NCI-H1436 treated with DMSO at 0.1 percent for 48 hours (cell line): Measurements from ENCODE around the gene PRRC2A.

Source experiments
- DNase-seq: peaks from one replicate; lab custom pipeline; 2025; lab: John Stamatoyannopoulos, UW

PRRC2A gene

DNA sequence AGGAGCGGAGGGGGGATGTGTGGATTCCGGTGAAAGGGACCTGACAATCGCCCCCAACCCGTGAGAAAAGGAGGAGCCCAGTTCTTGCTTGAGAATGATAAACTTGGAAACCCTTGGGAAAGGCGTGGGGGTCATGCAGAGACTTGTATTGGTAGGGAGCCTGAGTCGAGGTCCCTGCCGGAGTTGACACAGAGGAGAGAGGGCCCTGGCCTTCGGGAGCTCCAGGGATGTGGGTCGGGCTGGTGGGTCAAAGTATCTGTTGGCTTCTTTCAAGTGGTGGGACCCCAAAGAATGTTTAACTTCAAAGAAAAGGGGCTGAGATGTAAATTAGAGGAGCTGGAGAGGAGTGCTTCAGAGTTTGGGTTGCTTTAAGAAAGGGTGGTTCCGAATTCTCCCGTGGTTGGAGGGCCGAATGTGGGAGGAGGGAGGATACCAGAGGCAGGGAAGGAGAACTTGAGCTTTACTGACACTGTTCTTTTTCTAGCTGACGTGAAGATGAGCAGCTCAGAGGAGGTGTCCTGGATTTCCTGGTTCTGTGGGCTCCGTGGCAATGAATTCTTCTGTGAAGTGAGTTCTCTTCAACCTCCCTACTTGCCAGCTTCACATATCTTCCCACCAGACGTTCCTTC lies 45.9 kb downstream of the PRRC2A start:
- no peak for DNase-seq

DNA sequence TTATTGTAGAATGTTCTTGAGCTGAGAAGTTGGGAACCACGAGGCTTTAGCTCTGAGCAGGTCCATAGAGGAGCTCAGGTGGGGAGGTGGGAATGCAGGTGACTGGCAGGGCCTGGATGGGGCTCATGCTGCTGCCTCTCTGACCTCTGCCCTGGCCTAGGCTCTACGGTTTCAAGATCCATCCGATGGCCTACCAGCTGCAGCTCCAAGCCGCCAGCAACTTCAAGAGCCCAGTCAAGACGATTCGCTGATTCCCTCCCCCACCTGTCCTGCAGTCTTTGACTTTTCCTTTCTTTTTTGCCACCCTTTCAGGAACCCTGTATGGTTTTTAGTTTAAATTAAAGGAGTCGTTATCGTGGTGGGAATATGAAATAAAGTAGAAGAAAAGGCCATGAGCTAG lies 49.2 kb downstream of the PRRC2A start, which contains the start of gene LY6G5B:
TSS of gene LY6G5B (plus strand) at position 301 of the 400 bp plus-strand sequence. CDS start 975 bp downstream, outside the sequence.
- no peak for DNase-seq

DNA sequence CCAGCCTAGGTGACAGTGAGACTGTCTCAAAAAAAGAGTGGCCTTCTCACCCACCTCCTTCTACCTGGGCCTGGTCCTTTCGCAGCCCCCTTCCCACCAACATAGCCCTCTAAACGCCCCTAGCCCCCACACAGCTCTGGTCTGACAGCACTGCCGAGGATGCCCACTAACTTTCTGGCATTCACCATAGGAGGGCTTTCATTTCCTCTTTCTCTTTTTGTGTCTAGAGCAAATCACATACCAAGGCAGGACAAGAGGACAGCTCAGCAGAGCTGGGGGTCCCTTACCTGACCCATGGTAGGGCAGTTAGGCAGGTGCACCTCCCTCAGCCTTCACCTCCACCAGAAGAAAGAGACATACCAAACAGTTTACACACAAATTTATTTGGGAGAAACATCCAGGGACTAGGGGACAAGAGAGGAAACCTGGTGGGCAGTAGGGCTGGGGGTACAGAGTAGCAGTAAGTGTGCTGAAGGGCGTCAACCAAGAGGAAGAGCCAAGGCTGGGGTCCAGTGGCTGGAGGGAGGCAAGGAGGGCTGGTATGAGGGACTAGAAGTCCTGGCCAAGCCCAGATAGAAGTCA lies 55.9 kb downstream of the PRRC2A start:
- no peak for DNase-seq

DNA sequence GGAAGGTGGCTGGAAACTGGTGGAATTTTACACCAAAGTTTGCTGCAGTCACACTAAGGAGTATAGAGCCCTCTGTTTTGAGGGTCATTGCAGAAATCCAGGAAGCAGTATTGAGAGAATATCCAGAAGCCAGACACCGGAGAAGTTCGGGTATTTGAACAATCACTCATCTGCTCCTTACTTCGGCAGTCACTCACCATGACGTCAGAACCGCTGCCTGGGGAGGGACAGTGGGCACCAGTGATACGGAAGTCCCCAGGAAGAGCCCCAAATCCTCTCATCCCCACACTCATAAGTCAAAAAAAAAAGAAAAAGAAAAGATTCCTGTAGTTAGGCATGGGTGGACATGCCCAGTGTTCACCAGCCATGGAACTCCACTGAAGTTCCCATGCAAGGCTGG lies 56.4 kb downstream of the PRRC2A start:
- no peak for DNase-seq

DNA sequence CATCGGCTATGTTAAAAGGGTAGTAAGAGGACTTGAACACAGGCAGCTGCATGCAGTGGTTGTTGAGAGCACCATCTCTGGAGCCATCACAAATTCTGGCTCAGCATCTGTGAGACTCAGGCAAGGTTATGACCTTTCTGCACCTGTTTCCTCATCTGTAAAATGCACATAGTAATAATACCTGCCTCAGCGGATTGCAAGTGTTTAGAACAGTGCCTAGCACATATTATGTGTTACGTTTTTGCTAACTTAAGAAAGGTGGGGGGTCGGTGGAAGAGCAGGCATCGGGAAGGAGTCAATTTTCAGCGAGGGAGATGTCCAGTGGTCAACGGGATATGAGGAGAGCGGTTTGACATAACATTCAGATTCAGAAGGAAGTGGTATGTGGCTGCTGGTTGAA lies 57.4 kb downstream of the PRRC2A start:
- no peak for DNase-seq

DNA sequence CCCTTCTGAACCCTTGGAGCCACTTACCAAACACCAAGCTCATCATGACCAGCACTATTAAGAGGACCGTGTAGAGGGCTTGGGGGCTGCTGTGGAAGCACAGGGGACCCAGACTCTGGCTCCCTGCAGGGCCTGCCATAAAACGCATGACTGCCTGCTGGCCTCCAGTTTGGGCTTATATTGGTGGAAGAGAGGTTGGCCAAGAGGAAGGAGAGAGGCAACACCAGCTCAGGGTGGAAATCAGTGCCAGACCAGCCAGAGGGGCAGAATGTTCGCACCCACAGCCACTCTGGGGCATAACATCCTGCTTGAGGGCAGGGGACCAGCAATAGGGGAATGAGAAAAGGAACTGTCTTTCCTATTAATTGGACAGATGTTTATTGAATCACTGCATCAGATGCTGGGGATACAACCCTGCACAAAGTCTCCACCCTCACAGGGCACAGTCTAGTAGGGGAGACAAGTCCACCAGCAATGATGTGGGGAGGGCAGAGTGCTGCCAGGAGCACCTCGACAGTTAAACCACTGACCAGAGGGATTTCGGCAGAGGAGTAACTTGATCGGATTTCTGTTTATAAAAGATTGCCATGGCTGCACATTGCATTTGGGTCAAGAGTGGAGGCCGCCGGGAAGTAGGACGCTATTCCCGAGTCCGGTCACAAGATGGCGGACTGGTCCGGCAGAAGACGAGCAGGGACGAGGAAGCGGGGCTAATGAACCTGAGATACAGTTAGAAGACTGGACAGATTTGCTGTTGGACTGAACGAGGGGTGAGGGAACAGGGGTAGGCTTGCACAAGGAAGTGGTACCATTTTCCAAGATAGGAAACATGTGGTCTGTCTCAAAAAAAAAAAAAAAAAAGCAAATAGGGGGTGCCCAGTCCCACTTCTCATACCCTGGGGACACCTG lies 60.0 kb downstream of the PRRC2A start, which contains the start of gene LY6G5C:
TSS of gene LY6G5C (minus strand) at position 842 of the 909 bp plus-strand sequence. CDS start at position 148, 694 bp downstream.
- no peak for DNase-seq

DNA sequence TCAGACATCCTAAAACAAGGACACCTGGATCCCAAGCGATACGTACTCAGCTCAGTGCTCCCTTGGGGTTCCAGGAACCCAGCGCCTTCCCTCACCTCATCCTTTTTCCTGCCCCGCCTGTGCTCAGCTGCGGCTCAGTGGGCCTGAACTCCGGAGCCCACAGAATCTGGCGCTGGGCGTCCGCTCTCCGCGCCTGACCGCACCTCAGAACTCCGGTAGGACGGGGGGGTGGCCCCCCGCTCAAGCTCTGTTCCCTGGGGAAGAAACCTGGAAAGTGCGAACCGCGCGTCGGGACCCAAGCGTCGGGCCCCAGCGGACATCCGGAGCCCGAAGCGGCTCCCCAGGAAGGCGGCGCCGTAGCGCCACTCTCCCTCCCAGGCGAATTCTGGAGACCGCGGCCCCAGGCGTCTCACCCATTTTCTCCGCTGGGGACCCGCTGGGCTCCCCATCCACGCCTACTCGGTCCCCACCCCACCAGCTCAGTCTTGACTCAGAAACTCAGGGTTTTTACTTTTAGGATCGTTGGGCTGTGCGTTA lies 60.7 kb downstream of the PRRC2A start:
- no peak for DNase-seq

DNA sequence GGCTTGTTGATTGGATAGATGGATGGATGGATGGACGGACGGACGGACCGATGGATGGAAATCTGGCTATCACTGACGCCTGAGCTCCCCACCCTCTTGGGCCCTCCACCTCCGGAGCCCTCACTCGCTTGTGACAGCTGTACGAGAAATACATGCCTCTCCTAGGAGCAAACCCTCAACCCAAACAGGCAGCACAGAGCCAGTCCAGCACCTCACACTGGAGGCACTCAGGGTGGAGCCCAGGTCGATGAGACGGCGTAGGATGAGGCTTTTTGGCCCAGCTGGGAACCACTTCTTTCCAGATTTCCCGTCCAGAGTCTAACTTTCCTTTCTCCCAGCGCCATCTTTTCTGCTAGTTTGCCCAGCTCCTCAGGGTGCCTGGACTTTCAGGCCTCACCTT lies 63.1 kb downstream of the PRRC2A start:
- no peak for DNase-seq

DNA sequence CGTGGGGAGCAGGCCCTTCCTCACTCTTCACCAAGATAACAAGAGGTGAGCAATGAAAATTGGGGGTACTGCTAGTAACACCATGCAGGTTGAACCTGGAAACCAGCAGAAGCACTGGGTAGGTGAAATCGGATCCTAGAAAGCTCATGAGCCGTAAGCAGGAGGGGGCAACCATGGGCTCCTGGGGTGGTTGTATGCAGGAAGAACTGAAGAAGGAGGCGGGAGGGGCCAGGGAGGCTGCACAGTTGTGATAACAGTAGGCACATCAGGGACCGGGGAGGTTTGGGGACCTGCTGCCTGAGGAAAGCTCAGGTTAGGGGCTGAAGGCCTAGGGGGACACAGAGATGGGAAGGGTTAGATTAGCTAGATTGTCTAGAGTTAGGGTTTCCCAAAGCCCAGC lies 66.0 kb downstream of the PRRC2A start:
- no peak for DNase-seq

DNA sequence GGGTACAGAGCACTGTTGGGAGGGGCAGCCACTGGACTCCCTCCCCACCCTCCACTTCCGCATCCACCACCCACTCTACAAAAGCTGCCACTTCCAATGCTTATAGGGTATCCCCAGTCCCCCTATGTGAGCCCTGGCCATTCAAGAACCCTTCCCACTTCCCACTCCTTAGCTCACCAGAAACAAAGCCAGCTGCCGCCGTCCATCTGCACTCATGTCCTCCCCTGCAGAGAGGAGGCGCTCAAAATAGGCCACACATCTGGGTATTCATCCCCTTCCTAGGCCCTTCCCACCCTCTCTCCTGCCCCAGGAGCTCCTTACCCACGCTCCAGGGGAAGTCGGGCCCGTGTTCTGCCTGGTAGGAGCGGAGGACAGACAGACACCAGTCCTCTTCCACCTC lies 66.8 kb downstream of the PRRC2A start:
- DNase-seq = no peak
